Gastrocnemius medialis (tissue), 4 donors: ENCODE measurements around the gene ATAD3A. TPM values are rescaled to one million over a fixed set of nuclear protein-coding genes. Genes with fewer than 3 reads are reported as not detected.
"Not testable (repeated sequence)": the region's sequence is repeated elsewhere in the genome, so short reads cannot be mapped to it uniquely, and the experiment has no call there.

Experiments
- ATAC-seq, 2 donors: fragments of 150-250 bp; one replicate each; pipeline ENCODE4 v1.9.1; 2016
- DNase-seq, 2 donors: peaks; one replicate each; pipeline ENCODE4 v3.0.0-alpha.2; 2019
- H3K27ac ChIP-seq, 4 donors: fragments of 200-600 bp; sonication (generic); 1 replicate in 1 of 4; 2 replicates in 3 of 4; pipeline ENCODE4 v1.5.1; 2016 to 2018; ENCODE audit warnings: mild to moderate bottlenecking in 2 of 4, moderate library complexity in 1 of 4
- H3K27me3 ChIP-seq, 3 donors: fragments of 200-600 bp; sonication (generic) in 2 of 3; 1 replicate in 1 of 3; 2 replicates in 2 of 3; pipeline versions ENCODE4 v1.5.1 to v1.6.0; 2016 to 2019; ENCODE audit warnings: mild to moderate bottlenecking in 1 of 3, moderate library complexity in 1 of 3
- H3K36me3 ChIP-seq, 2 donors: fragments of 200-600 bp; sonication (generic) in 1 of 2; one replicate each; pipeline ENCODE4 v1.5.1; 2017 to 2018
- H3K4me1 ChIP-seq, 2 donors: fragments of 200-600 bp; sonication (generic) in 1 of 2; one replicate each; pipeline ENCODE4 v1.5.1; 2016 to 2017; ENCODE audit warnings: mild to moderate bottlenecking in 2 of 2
- H3K4me3 ChIP-seq, 4 donors: fragments of 200-600 bp; sonication (generic) in 3 of 4; 1 replicate in 1 of 4; 2 replicates in 3 of 4; pipeline ENCODE4 v1.5.1; 2016 to 2019; ENCODE audit warnings: mild to moderate bottlenecking in 2 of 4
- H3K9me3 ChIP-seq, 3 donors: fragments of 200-600 bp; sonication (generic) in 2 of 3; 1 replicate in 1 of 3; 2 replicates in 2 of 3; pipeline ENCODE4 v1.5.1; 2016 to 2019
- POLR2A ChIP-seq, 2 donors: fragments of 450-650 bp; IDR thresholded peaks; one replicate each; pipeline ENCODE4 v1.6.1; 2017; ENCODE audit warnings: antibody characterized with exemption in 2 of 2, mild to moderate bottlenecking in 2 of 2, moderate library complexity in 2 of 2
- in situ Hi-C, 4 donors: fragments of 200-750 bp; cut with MboI; loops; one replicate each; pipeline versions ENCODE4 v1.15.0 to v1.8.0; 2017; ENCODE audit warnings: low sequenced_read_pairs in 4 of 4
- intact Hi-C: fragments of 100-400 bp; cut with DNase I; formaldehyde crosslinking; loops from one replicate; pipeline ENCODE4 v1.15.1; 2023; ENCODE audit warnings: low total_unique reads
- total RNA-seq, 4 donors: library from RNA; depleted of rRNA; stranded (reverse); fragments of >200 nt; gene quantifications; one replicate each; pipeline versions ENCODE4 v1.1.0 to v1.2.3, GENCODE V29; 2016
- TF ChIP-seq, protein P1 (sequence below), 5 experiments: fragments of 450-650 bp in 3 of 5; fragments of 200-600 bp in 2 of 5; sonication (generic) in 2 of 5; IDR thresholded peaks in 4 of 5; conservative IDR thresholded peaks in 1 of 5; 1 replicate in 4 of 5; 2 replicates in 1 of 5; pipeline ENCODE4 v1.5.1; 2016 to 2019; ENCODE audit warnings: antibody characterized with exemption in 5 of 5, mild to moderate bottlenecking in 3 of 5, moderate library complexity in 3 of 5

ATAD3A gene
- total RNA-seq, 4 donors from 2014 or later = 22.9 to 47.9 (median 35.6) TPM

DNA sequence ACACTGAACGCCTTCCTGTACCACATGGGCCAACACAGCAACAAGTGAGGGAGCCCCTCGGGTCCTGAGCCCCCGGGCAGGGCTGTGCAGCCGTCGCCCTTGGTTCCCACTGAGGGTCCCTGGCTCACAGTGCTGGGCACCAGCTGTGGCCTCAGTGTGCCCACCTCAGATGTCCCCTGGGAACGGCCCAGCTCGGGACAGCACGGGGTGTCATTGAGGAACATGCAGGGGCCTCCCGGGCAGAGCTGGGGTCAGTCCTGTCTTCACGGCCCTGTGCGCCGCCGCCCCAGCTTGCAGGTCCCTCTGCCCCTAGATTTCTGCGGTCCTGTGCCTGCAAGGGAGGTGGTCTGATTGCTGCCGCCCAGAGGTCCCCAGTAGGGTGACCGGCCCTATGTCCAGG lies 22.7 kb upstream of the ATAD3A start:
- no peaks in the 10 kb centered on the region for H3K9me3 ChIP-seq
- ATAC-seq (no peak), DNase-seq (no peak)
- H3K27ac ChIP-seq = no peak overlapping the region
- intact Hi-C loops = no loop called here
- H3K4me3 ChIP-seq = no peak overlapping the region
- in situ Hi-C loops = no loop called here
- H3K27me3 ChIP-seq = no peaks in the 10 kb centered on the region
- H3K4me1 ChIP-seq = no peaks in the 10 kb centered on the region
- H3K36me3 ChIP-seq = peaks cover 0 to 80% of the 10 kb centered on the region in 2 donors
- TF ChIP-seq, protein P1, sequence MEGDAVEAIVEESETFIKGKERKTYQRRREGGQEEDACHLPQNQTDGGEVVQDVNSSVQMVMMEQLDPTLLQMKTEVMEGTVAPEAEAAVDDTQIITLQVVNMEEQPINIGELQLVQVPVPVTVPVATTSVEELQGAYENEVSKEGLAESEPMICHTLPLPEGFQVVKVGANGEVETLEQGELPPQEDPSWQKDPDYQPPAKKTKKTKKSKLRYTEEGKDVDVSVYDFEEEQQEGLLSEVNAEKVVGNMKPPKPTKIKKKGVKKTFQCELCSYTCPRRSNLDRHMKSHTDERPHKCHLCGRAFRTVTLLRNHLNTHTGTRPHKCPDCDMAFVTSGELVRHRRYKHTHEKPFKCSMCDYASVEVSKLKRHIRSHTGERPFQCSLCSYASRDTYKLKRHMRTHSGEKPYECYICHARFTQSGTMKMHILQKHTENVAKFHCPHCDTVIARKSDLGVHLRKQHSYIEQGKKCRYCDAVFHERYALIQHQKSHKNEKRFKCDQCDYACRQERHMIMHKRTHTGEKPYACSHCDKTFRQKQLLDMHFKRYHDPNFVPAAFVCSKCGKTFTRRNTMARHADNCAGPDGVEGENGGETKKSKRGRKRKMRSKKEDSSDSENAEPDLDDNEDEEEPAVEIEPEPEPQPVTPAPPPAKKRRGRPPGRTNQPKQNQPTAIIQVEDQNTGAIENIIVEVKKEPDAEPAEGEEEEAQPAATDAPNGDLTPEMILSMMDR (IDR thresholded peaks at IDR 0.05 in 4 of 5, conservative IDR thresholded peaks at IDR 0.05 in 1 of 5) = no peak
- TF ChIP-seq POLR2A (IDR thresholded peaks at IDR 0.05) = no peak

DNA sequence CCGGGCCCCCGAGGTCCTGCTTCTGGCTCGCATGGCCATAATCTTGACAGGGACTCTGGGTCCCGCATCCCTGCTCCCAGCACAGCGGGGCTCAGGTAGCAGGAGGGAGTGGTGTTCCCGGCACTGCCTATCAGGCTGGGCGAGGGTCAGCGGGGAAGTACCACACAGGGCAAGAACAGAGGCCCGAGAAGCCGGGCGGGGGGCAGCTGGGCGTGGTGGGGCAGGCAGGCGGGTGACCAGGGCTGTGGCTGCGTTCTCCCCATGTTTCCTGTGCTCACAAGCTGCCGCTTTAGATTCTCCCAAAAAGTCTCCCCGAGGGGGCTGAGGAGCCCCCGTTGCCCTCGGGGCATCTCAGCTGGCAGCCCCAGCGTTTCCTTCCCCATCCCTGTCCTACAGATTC lies 22.1 kb upstream of the ATAD3A start:
- H3K9me3 ChIP-seq = no peaks in the 10 kb centered on the region
- ATAC-seq = no peak
- peaks cover 0 to 79% of the 10 kb centered on the region in 2 donors for H3K36me3 ChIP-seq
- intact Hi-C loops (no loop called here), in situ Hi-C loops (no loop called here)
- H3K27ac ChIP-seq = no peak overlapping the region
- no peak for DNase-seq
- no peak overlapping the region for H3K4me3 ChIP-seq
- no peaks in the 10 kb centered on the region for H3K4me1 ChIP-seq
- no peak for TF ChIP-seq POLR2A (IDR thresholded peaks at IDR 0.05)
- TF ChIP-seq, protein P1 (IDR thresholded peaks at IDR 0.05 in 4 of 5, conservative IDR thresholded peaks at IDR 0.05 in 1 of 5) = no peak
- H3K27me3 ChIP-seq = no peaks in the 10 kb centered on the region

DNA sequence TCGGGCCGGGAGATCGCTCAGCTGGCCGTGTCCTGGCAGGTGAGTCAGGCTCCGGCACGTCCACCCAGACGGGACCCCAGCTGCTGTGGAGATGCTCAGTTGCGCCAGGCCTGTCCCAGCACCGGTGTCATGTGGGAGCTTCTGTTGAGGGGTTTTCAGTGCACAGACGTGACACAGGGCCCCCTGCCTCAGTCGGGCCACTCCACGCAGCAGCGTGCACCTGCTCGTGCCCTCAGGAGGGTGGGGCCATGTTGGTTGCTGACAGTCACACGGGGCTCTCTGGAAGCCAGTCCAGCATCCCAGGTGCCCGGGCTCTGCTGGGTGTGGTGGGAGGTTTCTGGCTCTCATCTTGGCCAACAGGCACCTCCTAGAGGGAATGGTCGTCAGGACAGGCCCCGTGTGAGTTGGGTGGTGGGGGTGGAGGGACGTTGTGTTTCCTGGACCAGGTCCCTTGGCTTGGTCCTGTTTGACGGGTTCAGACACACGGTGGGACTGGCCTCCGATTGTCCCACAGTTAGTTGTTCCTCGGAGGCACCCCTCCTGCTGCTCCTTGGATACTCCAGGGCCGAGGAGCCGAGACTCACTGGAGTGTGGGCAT lies 21.2 kb upstream of the ATAD3A start:
- Histone ChIP-seq H3K27me3 (no peaks in the 10 kb centered on the region), H3K4me3 (no peak overlapping the region), H3K36me3 (peaks cover 0 to 76% of the 10 kb centered on the region in 2 donors), H3K9me3 (no peaks in the 10 kb centered on the region), H3K4me1 (no peaks in the 10 kb centered on the region), H3K27ac (no peak overlapping the region)
- in situ Hi-C loops (no loop called here), intact Hi-C loops (no loop called here)
- ATAC-seq = no peak
- DNase-seq = no peak
- TF ChIP-seq, protein P1 (IDR thresholded peaks at IDR 0.05 in 4 of 5, conservative IDR thresholded peaks at IDR 0.05 in 1 of 5) = no peak
- TF ChIP-seq POLR2A (IDR thresholded peaks at IDR 0.05) = no peak

DNA sequence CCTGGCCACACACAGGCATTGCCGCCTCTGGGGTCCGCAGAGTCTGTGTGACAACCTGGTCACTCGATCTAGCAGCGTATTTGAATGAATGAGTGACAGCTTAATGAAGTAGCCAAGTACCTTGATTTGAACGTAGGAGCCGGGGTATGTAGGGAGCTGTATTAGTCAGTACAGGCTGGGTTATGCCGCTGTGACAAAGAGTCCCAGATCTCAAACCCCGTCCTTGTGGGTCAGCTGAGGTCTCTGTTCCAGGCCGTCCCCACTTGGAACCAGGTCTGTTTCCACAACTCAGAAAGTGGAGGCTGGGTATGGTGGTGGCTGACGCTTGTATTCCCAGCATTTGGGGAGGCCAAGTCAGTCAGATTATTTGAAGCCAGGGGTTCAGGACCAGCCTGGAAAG lies 20.4 kb upstream of the ATAD3A start:
- TF ChIP-seq, protein P1 (IDR thresholded peaks at IDR 0.05 in 4 of 5, conservative IDR thresholded peaks at IDR 0.05 in 1 of 5) = no peak
- TF ChIP-seq POLR2A (IDR thresholded peaks at IDR 0.05) = no peak
- ATAC-seq (no peak), DNase-seq (no peak)
- Histone ChIP-seq H3K36me3 (peaks cover 0 to 76% of the 10 kb centered on the region in 2 donors), H3K4me3 (no peak overlapping the region), H3K9me3 (no peaks in the 10 kb centered on the region), H3K4me1 (no peaks in the 10 kb centered on the region), H3K27ac (no peak overlapping the region), H3K27me3 (no peaks in the 10 kb centered on the region)
- intact Hi-C loops (no loop called here), in situ Hi-C loops (no loop called here)

DNA sequence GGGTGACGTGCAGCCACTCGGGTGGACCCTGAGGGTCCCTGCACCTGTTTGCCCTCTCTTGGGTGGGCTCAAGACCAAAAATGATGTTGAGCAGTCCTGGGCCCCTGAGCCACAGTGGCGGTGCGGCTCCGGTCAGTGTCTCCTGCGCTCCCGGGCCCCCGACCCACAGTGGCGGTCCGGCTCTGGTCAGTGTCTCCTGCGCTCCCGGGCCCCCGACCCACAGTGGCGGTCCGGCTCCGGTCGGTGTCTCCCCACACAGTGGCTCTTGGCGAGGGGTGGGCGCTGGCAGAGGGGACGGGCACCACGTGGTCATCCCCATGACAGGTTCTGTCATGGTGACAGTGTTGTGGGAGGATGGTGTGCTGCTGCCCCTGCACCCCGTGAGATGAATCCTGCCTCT lies 17.7 kb upstream of the ATAD3A start:
- H3K9me3 ChIP-seq, H3K27me3 ChIP-seq, ATAC-seq, in situ Hi-C loops, intact Hi-C loops, DNase-seq, H3K27ac ChIP-seq, H3K4me1 ChIP-seq, H3K4me3 ChIP-seq: not testable (repeated sequence)
- H3K36me3 ChIP-seq = peaks cover 0 to 50% of the 10 kb centered on the region in 2 donors

DNA sequence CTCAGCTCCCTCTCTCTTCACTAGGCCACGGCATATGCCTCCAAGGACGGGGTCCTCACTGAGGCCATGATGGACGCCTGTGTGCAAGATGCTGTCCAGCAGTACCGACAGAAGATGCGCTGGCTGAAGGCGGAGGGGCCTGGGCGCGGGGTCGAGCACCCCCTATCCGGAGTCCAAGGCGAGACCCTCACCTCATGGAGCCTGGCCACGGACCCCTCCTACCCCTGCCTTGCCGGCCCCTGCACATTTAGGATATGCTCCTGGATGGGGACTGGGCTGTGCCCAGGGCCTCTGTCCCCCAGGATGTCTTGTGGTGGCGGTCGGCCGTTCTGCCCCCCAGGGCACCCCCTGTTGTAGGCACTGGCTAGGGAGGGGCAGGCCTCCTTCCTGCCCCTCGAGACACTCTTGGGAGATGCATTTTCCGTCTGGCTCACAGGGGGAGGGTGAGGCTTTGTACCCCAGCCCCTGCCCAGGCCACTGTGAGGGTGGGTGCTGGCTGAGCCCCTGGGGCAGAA lies 16.4 kb upstream of the ATAD3A start:
- intact Hi-C loops, H3K4me3 ChIP-seq, DNase-seq: not testable (repeated sequence)

More for the DNA sequence above, 16.4 kb upstream of the ATAD3A start:
- ATAC-seq, in situ Hi-C loops, H3K27me3 ChIP-seq, H3K9me3 ChIP-seq, H3K4me1 ChIP-seq, H3K27ac ChIP-seq: not testable (repeated sequence)
- H3K36me3 ChIP-seq = peaks cover 0 to 40% of the 10 kb centered on the region in 2 donors
